NK-92 (cell line): ENCODE measurements around the gene STN1.
"Not testable (repeated sequence)": the region's sequence is repeated elsewhere in the genome, so short reads cannot be mapped to it uniquely, and the experiment has no call there.

Experiments
- DNase-seq: peaks from one replicate; lab custom pipeline; 2025; ENCODE audit not compliant: unreplicated experiment; lab: John Stamatoyannopoulos, UW

STN1 gene

GRCh38 chr10:103845972-103846371, 72.0 kb downstream of the STN1 start:
- DNase-seq = no peak

GRCh38 chr10:103845346-103845745, 72.6 kb downstream of the STN1 start:
- not testable (repeated sequence) for DNase-seq

GRCh38 chr10:103843854-103844570, 74.0 kb downstream of the STN1 start:
- DNase-seq = no peak

- DNase-seq = no peak
Observed at GRCh38 chr10:103843045-103843444, 74.9 kb downstream of the STN1 start.

GRCh38 chr10:103842605-103843004, 75.4 kb downstream of the STN1 start:
- DNase-seq = no peak

- DNase-seq = no peak
Observed at GRCh38 chr10:103841519-103841918, 76.5 kb downstream of the STN1 start.

GRCh38 chr10:103840740-103841070, 77.3 kb downstream of the STN1 start:
- DNase-seq = no peak

GRCh38 chr10:103839872-103840739, 77.9 kb downstream of the STN1 start:
- no peak for DNase-seq

GRCh38 chr10:103839519-103839871, 78.5 kb downstream of the STN1 start:
- no peak for DNase-seq

GRCh38 chr10:103838862-103839518, 79.0 kb downstream of the STN1 start:
- no peak for DNase-seq

GRCh38 chr10:103838070-103838395, 80.0 kb downstream of the STN1 start:
- no peak for DNase-seq

GRCh38 chr10:103837370-103838069, 80.5 kb downstream of the STN1 start:
- no peak for DNase-seq

- DNase-seq = no peak
Observed at GRCh38 chr10:103836861-103837260, 81.1 kb downstream of the STN1 start.

- no peak for DNase-seq
Observed at GRCh38 chr10:103836273-103836672, 81.7 kb downstream of the STN1 start.

- no peak for DNase-seq
Observed at GRCh38 chr10:103835096-103836050, 82.6 kb downstream of the STN1 start.

- DNase-seq = no peak
Observed at GRCh38 chr10:103834436-103835095, 83.4 kb downstream of the STN1 start.

GRCh38 chr10:103833731-103834365, 84.1 kb downstream of the STN1 start:
- DNase-seq = no peak

GRCh38 chr10:103832806-103833205, 85.2 kb downstream of the STN1 start:
- no peak for DNase-seq
